ENCODE measurements around the gene HIBCH.

DNA sequence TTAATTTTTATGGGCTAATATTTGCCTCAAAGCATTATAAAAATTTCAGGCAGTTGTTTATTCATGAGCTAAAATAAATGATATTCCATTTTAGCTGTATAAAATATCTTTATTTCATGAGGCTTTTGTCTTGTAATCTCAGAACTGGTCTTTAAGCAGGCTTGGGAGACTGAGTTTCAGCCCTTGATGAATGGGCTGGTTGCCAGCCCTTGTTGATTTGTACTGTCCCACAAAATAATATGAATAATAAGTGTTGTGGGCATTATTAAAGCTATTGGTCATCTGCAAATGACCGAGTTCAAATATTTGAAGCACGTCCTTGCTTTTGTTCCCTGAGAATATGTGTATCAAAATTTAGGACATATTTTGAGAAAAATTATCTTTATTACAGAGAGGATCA lies 41.9 kb upstream of the HIBCH start:
- TF ChIP-seq TAF15 (IDR thresholded peaks at IDR 0.05; ENCODE audit: low read depth, low read length) (no peak), ARHGAP35 (IDR thresholded peaks at IDR 0.05; ENCODE audit: partially characterized antibody) (no peak), SMARCE1 (IDR thresholded peaks at IDR 0.05) (no peak), GATAD2B (IDR thresholded peaks at IDR 0.05; ENCODE audit: borderline replicate concordance) (no peak), KAT8 (IDR thresholded peaks at IDR 0.05; ENCODE audit: low read depth) (no peak), BCOR (IDR thresholded peaks at IDR 0.05) (no peak)
- TF ChIP-seq, protein P1, sequence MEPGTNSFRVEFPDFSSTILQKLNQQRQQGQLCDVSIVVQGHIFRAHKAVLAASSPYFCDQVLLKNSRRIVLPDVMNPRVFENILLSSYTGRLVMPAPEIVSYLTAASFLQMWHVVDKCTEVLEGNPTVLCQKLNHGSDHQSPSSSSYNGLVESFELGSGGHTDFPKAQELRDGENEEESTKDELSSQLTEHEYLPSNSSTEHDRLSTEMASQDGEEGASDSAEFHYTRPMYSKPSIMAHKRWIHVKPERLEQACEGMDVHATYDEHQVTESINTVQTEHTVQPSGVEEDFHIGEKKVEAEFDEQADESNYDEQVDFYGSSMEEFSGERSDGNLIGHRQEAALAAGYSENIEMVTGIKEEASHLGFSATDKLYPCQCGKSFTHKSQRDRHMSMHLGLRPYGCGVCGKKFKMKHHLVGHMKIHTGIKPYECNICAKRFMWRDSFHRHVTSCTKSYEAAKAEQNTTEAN (CRISPR knock-in tag; IDR thresholded peaks at IDR 0.05), result no peak
- TF ChIP-seq, protein P2, sequence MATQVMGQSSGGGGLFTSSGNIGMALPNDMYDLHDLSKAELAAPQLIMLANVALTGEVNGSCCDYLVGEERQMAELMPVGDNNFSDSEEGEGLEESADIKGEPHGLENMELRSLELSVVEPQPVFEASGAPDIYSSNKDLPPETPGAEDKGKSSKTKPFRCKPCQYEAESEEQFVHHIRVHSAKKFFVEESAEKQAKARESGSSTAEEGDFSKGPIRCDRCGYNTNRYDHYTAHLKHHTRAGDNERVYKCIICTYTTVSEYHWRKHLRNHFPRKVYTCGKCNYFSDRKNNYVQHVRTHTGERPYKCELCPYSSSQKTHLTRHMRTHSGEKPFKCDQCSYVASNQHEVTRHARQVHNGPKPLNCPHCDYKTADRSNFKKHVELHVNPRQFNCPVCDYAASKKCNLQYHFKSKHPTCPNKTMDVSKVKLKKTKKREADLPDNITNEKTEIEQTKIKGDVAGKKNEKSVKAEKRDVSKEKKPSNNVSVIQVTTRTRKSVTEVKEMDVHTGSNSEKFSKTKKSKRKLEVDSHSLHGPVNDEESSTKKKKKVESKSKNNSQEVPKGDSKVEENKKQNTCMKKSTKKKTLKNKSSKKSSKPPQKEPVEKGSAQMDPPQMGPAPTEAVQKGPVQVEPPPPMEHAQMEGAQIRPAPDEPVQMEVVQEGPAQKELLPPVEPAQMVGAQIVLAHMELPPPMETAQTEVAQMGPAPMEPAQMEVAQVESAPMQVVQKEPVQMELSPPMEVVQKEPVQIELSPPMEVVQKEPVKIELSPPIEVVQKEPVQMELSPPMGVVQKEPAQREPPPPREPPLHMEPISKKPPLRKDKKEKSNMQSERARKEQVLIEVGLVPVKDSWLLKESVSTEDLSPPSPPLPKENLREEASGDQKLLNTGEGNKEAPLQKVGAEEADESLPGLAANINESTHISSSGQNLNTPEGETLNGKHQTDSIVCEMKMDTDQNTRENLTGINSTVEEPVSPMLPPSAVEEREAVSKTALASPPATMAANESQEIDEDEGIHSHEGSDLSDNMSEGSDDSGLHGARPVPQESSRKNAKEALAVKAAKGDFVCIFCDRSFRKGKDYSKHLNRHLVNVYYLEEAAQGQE (IDR thresholded peaks at IDR 0.05; ENCODE audit: borderline replicate concordance), result no peak
- TF ChIP-seq, protein P2 (CRISPR knock-in tag; IDR thresholded peaks at IDR 0.05; ENCODE audit: low read depth), result no peak

Measured in K562 (cell line).